Measurements from ENCODE around the gene HAPLN3.

The HAPLN3 gene

GRCh38 chr15:88905576-88905975, 10.2 kb upstream of the HAPLN3 start:
- ChIA-PET POLR2A (no interaction called here), CTCF (interaction anchor here (0.8 to 3.3 kb wide), 18 partner anchors 9 to 396 kb away, joined by 3 to 23 read pairs (median 5); partner anchors contain the start of gene HAPLN3)
- H3K36me3 ChIP-seq (ENCODE audit: control insufficient read depth in 4 of 4, insufficient read depth in 4 of 4, low read length in 3 of 4) = peaks cover 0 to 71% (median 42%) of the 10 kb centered on the region in 4 experiments
- no peaks in the 10 kb centered on the region for H3K27me3 ChIP-seq (replicated peaks in 2 of 5; ENCODE audit: control insufficient read depth in 4 of 5, insufficient read depth in 5 of 5, low read length in 4 of 5)
- no peaks in the 10 kb centered on the region for H3K9me3 ChIP-seq (ENCODE audit: control extremely low read depth in 1 of 5, control insufficient read depth in 4 of 5, insufficient read depth in 2 of 5, low read depth in 1 of 5, low read length in 4 of 5)
- DNase-seq = no peak
- peaks cover 0 to 7% (median 5%) of the 10 kb centered on the region in 4 experiments for H3K4me1 ChIP-seq (ENCODE audit: control extremely low read depth in 1 of 4, control insufficient read depth in 4 of 4, insufficient read depth in 4 of 4, low read length in 3 of 4)
- H3K27ac ChIP-seq (ENCODE audit: insufficient read depth in 1 of 2, low read depth in 1 of 2, low read length in 2 of 2, poor library complexity in 1 of 2, severe bottlenecking in 2 of 2) = no peak overlapping the region
- H3K4me3 ChIP-seq (ENCODE audit: control insufficient read depth in 1 of 7, extremely low read depth in 1 of 7, insufficient read depth in 4 of 7, low read depth in 2 of 7, low read length in 6 of 7) = no peak overlapping the region
- WGBS (ENCODE audit: insufficient coverage) = 100% methylated on average over 5 of the region's 11 CpGs

DNA sequence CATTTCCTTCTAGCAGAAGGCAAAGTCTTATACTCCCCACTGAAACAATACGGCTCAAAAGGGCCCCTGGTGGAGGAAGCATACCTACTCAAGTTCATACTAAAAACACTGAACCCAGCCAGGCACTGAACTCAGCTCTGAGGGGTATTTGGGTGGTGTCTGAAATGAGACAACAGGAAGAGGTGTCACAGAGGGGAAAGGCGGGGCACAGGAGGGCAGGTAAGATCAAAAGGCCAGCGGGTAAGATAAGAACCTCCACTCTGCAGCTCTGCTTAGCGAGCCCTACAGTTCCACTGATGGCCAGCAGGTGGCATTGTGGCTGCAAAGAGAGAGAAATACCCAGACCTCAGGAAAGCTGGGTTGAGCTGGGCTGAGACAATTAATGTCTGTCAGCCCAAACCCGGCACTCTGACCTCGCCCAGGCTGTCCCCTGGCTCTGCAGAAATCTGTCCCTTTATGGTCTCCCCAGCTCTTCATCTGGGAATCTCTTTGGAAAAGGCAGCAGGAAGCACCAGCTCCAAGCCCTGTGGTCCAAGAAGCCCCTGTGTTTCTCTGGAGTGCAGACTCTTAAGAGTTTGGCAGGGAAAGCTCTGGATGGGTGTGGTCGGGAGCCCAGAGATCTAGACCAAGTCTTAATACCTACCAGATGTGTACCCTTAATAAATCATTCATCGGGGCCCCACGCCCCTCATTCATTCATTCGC, 9.4 kb upstream of the HAPLN3 start:
- Histone ChIP-seq H3K36me3 (ENCODE audit: control insufficient read depth in 4 of 4, insufficient read depth in 4 of 4, low read length in 3 of 4) (peaks cover 0 to 70% (median 38%) of the 10 kb centered on the region in 4 experiments), H3K27me3 (replicated peaks in 2 of 5; ENCODE audit: control insufficient read depth in 4 of 5, insufficient read depth in 5 of 5, low read length in 4 of 5) (no peaks in the 10 kb centered on the region), H3K4me3 (ENCODE audit: control insufficient read depth in 1 of 7, extremely low read depth in 1 of 7, insufficient read depth in 4 of 7, low read depth in 2 of 7, low read length in 6 of 7) (no peak overlapping the region), H3K9me3 (ENCODE audit: control extremely low read depth in 1 of 5, control insufficient read depth in 4 of 5, insufficient read depth in 2 of 5, low read depth in 1 of 5, low read length in 4 of 5) (no peaks in the 10 kb centered on the region), H3K27ac (ENCODE audit: insufficient read depth in 1 of 2, low read depth in 1 of 2, low read length in 2 of 2, poor library complexity in 1 of 2, severe bottlenecking in 2 of 2) (no peak overlapping the region), H3K4me1 (ENCODE audit: control extremely low read depth in 1 of 4, control insufficient read depth in 4 of 4, insufficient read depth in 4 of 4, low read length in 3 of 4) (peaks cover 0 to 7% (median 5%) of the 10 kb centered on the region in 4 experiments)
- ChIA-PET POLR2A (no interaction called here), CTCF (interaction anchor here (0.7 to 3.3 kb wide), 23 partner anchors 9 to 408 kb away, joined by 3 to 23 read pairs (median 4); partner anchors contain the start of gene HAPLN3)
- whole genome bisulfite sequencing (ENCODE audit: insufficient coverage) = 47% methylated on average over 9 of the region's 10 CpGs
- DNase-seq = peak; percentile 70 to 83 (median 79)

DNA sequence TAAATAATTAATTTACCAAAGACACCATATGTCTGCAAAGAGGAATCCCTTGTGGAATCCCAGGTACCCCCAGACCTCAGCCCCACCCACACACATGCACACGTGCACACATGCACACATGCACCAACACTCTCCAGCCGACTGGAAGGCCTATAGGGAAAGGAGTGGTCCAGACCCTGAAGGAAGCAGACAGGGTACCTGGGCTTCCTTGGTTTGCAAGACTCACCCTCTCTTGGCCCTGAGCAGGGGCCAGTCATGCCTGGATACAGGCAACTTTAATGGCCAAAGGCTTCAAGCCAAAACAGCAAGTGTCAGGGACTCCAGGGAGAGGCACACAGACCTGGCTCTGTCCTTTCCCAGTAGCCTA, 8.9 kb upstream of the HAPLN3 start:
- Histone ChIP-seq H3K36me3 (ENCODE audit: control insufficient read depth in 4 of 4, insufficient read depth in 4 of 4, low read length in 3 of 4) (peaks cover 0 to 66% (median 33%) of the 10 kb centered on the region in 4 experiments), H3K27me3 (replicated peaks in 2 of 5; ENCODE audit: control insufficient read depth in 4 of 5, insufficient read depth in 5 of 5, low read length in 4 of 5) (no peaks in the 10 kb centered on the region), H3K4me3 (ENCODE audit: control insufficient read depth in 1 of 7, extremely low read depth in 1 of 7, insufficient read depth in 4 of 7, low read depth in 2 of 7, low read length in 6 of 7) (no peak overlapping the region), H3K27ac (ENCODE audit: insufficient read depth in 1 of 2, low read depth in 1 of 2, low read length in 2 of 2, poor library complexity in 1 of 2, severe bottlenecking in 2 of 2) (no peak overlapping the region), H3K4me1 (ENCODE audit: control extremely low read depth in 1 of 4, control insufficient read depth in 4 of 4, insufficient read depth in 4 of 4, low read length in 3 of 4) (peaks cover 0 to 7% (median 5%) of the 10 kb centered on the region in 4 experiments), H3K9me3 (ENCODE audit: control extremely low read depth in 1 of 5, control insufficient read depth in 4 of 5, insufficient read depth in 2 of 5, low read depth in 1 of 5, low read length in 4 of 5) (no peaks in the 10 kb centered on the region)
- ChIA-PET POLR2A (no interaction called here), CTCF (interaction anchor here (0.7 to 3.3 kb wide), 16 partner anchors 13 to 408 kb away, joined by 3 to 23 read pairs (median 5); no protein-coding TSS in a partner anchor)
- 79% methylated on average over 2 of the region's 2 CpGs for WGBS (ENCODE audit: insufficient coverage)
- DNase-seq = no peak

DNA sequence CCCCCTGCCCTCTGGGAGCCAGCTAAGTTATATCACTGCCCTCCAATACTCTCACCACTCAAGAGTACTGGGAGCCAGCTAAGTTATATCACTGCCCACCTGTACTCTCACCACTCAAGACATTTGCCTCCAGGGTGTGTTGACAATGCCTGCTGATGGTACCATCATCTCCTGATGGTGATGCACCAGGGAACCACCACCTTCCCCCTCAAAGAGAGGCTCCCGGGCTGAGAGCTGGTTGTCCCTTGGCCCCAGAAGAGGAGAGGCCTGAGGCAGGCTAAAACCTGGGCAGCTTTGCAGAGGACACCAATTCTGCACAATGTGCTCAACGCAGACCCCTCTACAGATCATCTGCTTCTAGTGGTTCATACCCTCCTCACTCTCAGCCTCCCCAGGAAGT, 7.5 kb upstream of the HAPLN3 start:
- 73% methylated on average over 2 of the region's 2 CpGs for WGBS (ENCODE audit: insufficient coverage)
- DNase-seq = no peak
- H3K4me3 ChIP-seq (ENCODE audit: control insufficient read depth in 1 of 7, extremely low read depth in 1 of 7, insufficient read depth in 4 of 7, low read depth in 2 of 7, low read length in 6 of 7) = no peak overlapping the region
- ChIA-PET CTCF (interaction anchor here (0.8 to 3.3 kb wide), 9 partner anchors 13 to 300 kb away, joined by 3 to 23 read pairs (median 3); no protein-coding TSS in a partner anchor), POLR2A (no interaction called here)
- no peaks in the 10 kb centered on the region for H3K9me3 ChIP-seq (ENCODE audit: control extremely low read depth in 1 of 5, control insufficient read depth in 4 of 5, insufficient read depth in 2 of 5, low read depth in 1 of 5, low read length in 4 of 5)
- H3K36me3 ChIP-seq (ENCODE audit: control insufficient read depth in 4 of 4, insufficient read depth in 4 of 4, low read length in 3 of 4) = peaks cover 0 to 59% (median 27%) of the 10 kb centered on the region in 4 experiments
- H3K27ac ChIP-seq (ENCODE audit: insufficient read depth in 1 of 2, low read depth in 1 of 2, low read length in 2 of 2, poor library complexity in 1 of 2, severe bottlenecking in 2 of 2) = no peak overlapping the region
- H3K4me1 ChIP-seq (ENCODE audit: control extremely low read depth in 1 of 4, control insufficient read depth in 4 of 4, insufficient read depth in 4 of 4, low read length in 3 of 4) = peaks cover 0 to 10% (median 7%) of the 10 kb centered on the region in 4 experiments
- no peaks in the 10 kb centered on the region for H3K27me3 ChIP-seq (replicated peaks in 2 of 5; ENCODE audit: control insufficient read depth in 4 of 5, insufficient read depth in 5 of 5, low read length in 4 of 5)

GRCh38 chr15:88902221-88902835, 7.0 kb upstream of the HAPLN3 start:
- no peak overlapping the region for H3K27ac ChIP-seq (ENCODE audit: insufficient read depth in 1 of 2, low read depth in 1 of 2, low read length in 2 of 2, poor library complexity in 1 of 2, severe bottlenecking in 2 of 2)
- no peaks in the 10 kb centered on the region for H3K27me3 ChIP-seq (replicated peaks in 2 of 5; ENCODE audit: control insufficient read depth in 4 of 5, insufficient read depth in 5 of 5, low read length in 4 of 5)
- CTCF ChIA-PET = interaction anchor here (0.6 to 3.3 kb wide), 8 partner anchors 11 to 428 kb away, joined by 3 to 23 read pairs (median 4); no protein-coding TSS in a partner anchor
- no peak overlapping the region for H3K4me3 ChIP-seq (ENCODE audit: control insufficient read depth in 1 of 7, extremely low read depth in 1 of 7, insufficient read depth in 4 of 7, low read depth in 2 of 7, low read length in 6 of 7)
- peaks cover 0 to 14% (median 12%) of the 10 kb centered on the region in 4 experiments for H3K4me1 ChIP-seq (ENCODE audit: control extremely low read depth in 1 of 4, control insufficient read depth in 4 of 4, insufficient read depth in 4 of 4, low read length in 3 of 4)
- H3K9me3 ChIP-seq (ENCODE audit: control extremely low read depth in 1 of 5, control insufficient read depth in 4 of 5, insufficient read depth in 2 of 5, low read depth in 1 of 5, low read length in 4 of 5) = no peaks in the 10 kb centered on the region
- H3K36me3 ChIP-seq (ENCODE audit: control insufficient read depth in 4 of 4, insufficient read depth in 4 of 4, low read length in 3 of 4) = peaks cover 0 to 57% (median 27%) of the 10 kb centered on the region in 4 experiments
- POLR2A ChIA-PET = no interaction called here
- no peak for DNase-seq
- WGBS (ENCODE audit: insufficient coverage) = 83% methylated on average over 6 of the region's 6 CpGs

DNA sequence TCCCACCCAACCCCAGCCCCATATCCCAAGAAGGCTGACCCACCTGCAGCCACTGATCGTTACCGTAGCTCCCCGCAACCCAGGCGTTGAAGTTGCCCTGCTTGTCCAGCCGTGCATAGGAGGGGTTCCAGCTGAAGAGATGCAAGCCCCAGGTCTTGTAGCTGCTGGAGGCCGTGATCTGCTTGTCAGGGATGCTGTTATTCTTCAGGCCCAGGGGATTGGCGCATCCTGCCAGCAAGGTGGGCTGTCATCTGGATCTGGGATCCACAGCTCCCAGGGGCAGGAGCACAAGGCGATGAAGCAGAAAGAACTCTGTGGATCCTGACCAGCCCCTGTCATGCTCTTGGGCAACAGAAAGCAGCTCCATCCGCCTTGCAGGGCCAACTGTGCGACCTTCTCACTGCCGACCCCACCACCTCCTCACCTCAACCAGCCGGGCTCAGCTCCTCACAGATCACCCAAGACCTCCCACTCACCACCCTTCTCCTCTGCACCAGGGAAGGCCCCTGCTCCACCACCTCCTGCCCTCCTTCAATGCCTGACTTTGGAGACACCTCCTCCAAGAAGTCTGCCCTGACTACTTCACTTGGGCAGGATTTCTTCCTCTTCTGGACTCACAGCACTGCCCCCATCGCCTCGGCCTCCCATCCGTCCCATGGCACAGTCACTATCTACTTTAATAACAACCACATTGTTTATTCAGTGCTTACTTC, 6.3 kb upstream of the HAPLN3 start:
- Histone ChIP-seq H3K36me3 (ENCODE audit: control insufficient read depth in 4 of 4, insufficient read depth in 4 of 4, low read length in 3 of 4) (peaks cover 0 to 50% (median 26%) of the 10 kb centered on the region in 4 experiments), H3K4me1 (ENCODE audit: control extremely low read depth in 1 of 4, control insufficient read depth in 4 of 4, insufficient read depth in 4 of 4, low read length in 3 of 4) (peaks cover 0 to 21% (median 18%) of the 10 kb centered on the region in 4 experiments), H3K9me3 (ENCODE audit: control extremely low read depth in 1 of 5, control insufficient read depth in 4 of 5, insufficient read depth in 2 of 5, low read depth in 1 of 5, low read length in 4 of 5) (no peaks in the 10 kb centered on the region), H3K27me3 (replicated peaks in 2 of 5; ENCODE audit: control insufficient read depth in 4 of 5, insufficient read depth in 5 of 5, low read length in 4 of 5) (no peaks in the 10 kb centered on the region), H3K4me3 (ENCODE audit: control insufficient read depth in 1 of 7, extremely low read depth in 1 of 7, insufficient read depth in 4 of 7, low read depth in 2 of 7, low read length in 6 of 7) (no peak overlapping the region), H3K27ac (ENCODE audit: insufficient read depth in 1 of 2, low read depth in 1 of 2, low read length in 2 of 2, poor library complexity in 1 of 2, severe bottlenecking in 2 of 2) (no peak overlapping the region)
- CTCF ChIA-PET = interaction anchor here (0.6 to 1.2 kb wide), 3 partner anchors 9 to 427 kb away, joined by 3 to 4 read pairs (median 3); no protein-coding TSS in a partner anchor
- POLR2A ChIA-PET = no interaction called here
- DNase-seq = no peak
- WGBS (ENCODE audit: insufficient coverage) = 98% methylated on average over 9 of the region's 15 CpGs

Data from common myeloid progenitor, CD34-positive (primary cell).